Hepatocyte (in vitro differentiated cells): ENCODE data around the gene HRCT1. TPM values are rescaled to one million over a fixed set of nuclear protein-coding genes. Genes with fewer than 3 reads are reported as not detected.

Experiments
- DNase-seq: peaks from one replicate; pipeline ENCODE4 v3.0.0-alpha.2; 2016; ENCODE audit warnings: low spot score
- H2AFZ ChIP-seq: fragments of 200-600 bp; sonication (generic); 2 replicates; pipeline ENCODE4 v1.6.0; 2016; ENCODE audit warnings: antibody characterized with exemption, mild to moderate bottlenecking
- H3K27ac ChIP-seq: fragments of 200-600 bp; sonication (generic); 2 replicates; pipeline ENCODE4 v1.5.1; 2016; ENCODE audit warnings: mild to moderate bottlenecking
- H3K27me3 ChIP-seq: fragments of 200-600 bp; sonication (generic); 2 replicates; pipeline ENCODE4 v1.6.1; 2016
- H3K36me3 ChIP-seq: fragments of 200-600 bp; sonication (generic); replicated peaks from 2 replicates; pipeline ENCODE4 v1.5.1; 2016; ENCODE audit warnings: low read depth; ENCODE audit not compliant: insufficient read depth
- H3K4me1 ChIP-seq: fragments of 200-600 bp; sonication (generic); 2 replicates; pipeline ENCODE4 v1.5.1; 2016; ENCODE audit warnings: mild to moderate bottlenecking, moderate library complexity; ENCODE audit not compliant: insufficient read depth
- H3K4me2 ChIP-seq: fragments of 200-600 bp; sonication (generic); 2 replicates; pipeline ENCODE4 v1.6.0; 2016
- H3K4me3 ChIP-seq: fragments of 200-600 bp; sonication (generic); 2 replicates; pipeline ENCODE4 v1.5.1; 2016; ENCODE audit warnings: mild to moderate bottlenecking
- H3K79me2 ChIP-seq: fragments of 200-600 bp; sonication (generic); 2 replicates; pipeline ENCODE4 v1.6.0; 2017; ENCODE audit warnings: mild to moderate bottlenecking
- H3K9me2 ChIP-seq: fragments of 200-600 bp; sonication (generic); replicated peaks from 2 replicates; pipeline ENCODE4 v1.6.0; 2017; ENCODE audit warnings: mild to moderate bottlenecking; ENCODE audit not compliant: insufficient read depth
- H3K9me3 ChIP-seq: fragments of 200-600 bp; sonication (generic); 2 replicates; pipeline ENCODE4 v1.5.1; 2016; ENCODE audit warnings: low read depth, mild to moderate bottlenecking
- H4K20me1 ChIP-seq: fragments of 200-600 bp; sonication (generic); 2 replicates; pipeline ENCODE4 v1.6.0; 2016; ENCODE audit warnings: mild to moderate bottlenecking; ENCODE audit not compliant: insufficient read depth, poor library complexity, severe bottlenecking
- EZH2 ChIP-seq: fragments of 200-600 bp; sonication (generic); IDR thresholded peaks from 2 replicates; pipeline ENCODE4 v1.6.1; 2016; ENCODE audit warnings: antibody characterized with exemption, mild to moderate bottlenecking, borderline replicate concordance
- EZH2phosphoT487 ChIP-seq: fragments of 200-600 bp; sonication (generic); IDR thresholded peaks from one replicate; pipeline ENCODE4 v1.6.1; 2018; ENCODE audit warnings: antibody characterized with exemption, mild to moderate bottlenecking, low read depth, moderate library complexity; ENCODE audit not compliant: unreplicated experiment, severe bottlenecking
- WGBS: methylation state at CpG from one replicate; pipeline ENCODE4 v1.1.6; 2016; ENCODE audit warnings: low lambda C conversion rate; ENCODE audit errors: missing lambda C conversion rate; 5-methylcytosine and 5-hydroxymethylcytosine counted together
- polyA plus RNA-seq: library from polyadenylated mRNA; unstranded; fragments of >200 nt; fragmentation: Nextera tagmentation; extraction: Ambion mirVana; gene quantifications from 2 replicates; pipeline ENCODE4 v1.2.1, GENCODE V29; 2016
- total RNA-seq: library from RNA; depleted of rRNA; stranded (reverse); fragments of >200 nt; gene quantifications from 2 replicates; pipeline ENCODE4 v1.2.3, GENCODE V29; 2014
- TF ChIP-seq, protein P1 (sequence below): fragments of 200-600 bp; sonication (generic); IDR thresholded peaks from 2 replicates; pipeline ENCODE4 v1.5.1; 2016; ENCODE audit warnings: antibody characterized with exemption, mild to moderate bottlenecking; ENCODE audit not compliant: poor library complexity

Gene HRCT1
- total and polyA plus RNA-seq, 2 experiments from 2014 or later: 0.90 to 1.8 TPM

DNA sequence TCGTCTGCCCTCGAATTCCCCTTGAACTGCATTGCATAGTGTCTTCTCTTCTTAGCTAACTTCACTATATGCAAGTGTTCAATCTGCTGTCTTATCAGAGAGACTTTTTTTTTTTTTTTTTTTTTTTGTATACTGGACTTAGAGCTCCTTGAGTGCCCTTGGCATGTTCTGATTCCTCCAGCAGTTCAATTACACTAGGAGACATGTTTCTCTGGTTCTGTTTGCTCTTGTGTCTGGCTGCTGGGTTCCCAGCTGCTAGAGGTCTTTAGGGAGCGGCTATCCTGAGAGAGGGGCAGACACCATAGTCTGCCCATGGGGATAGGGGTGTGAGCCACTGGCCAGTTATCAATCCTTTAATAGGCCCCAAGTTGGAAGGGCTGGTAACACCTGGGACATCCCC is 38.8 kb downstream of the HRCT1 start:
- Histone ChIP-seq H3K36me3 (no peaks in the 10 kb centered on the region), H3K4me1 (peaks cover 3% of the 10 kb centered on the region), H3K4me3 (no peak overlapping the region), H3K79me2 (no peaks in the 10 kb centered on the region), H3K9me3 (no peaks in the 10 kb centered on the region), H4K20me1 (no peaks in the 10 kb centered on the region), H3K9me2 (no peaks in the 10 kb centered on the region), H3K27ac (peak overlapping the region; percentile 21), H2AFZ (peak overlapping the region; percentile 86), H3K4me2 (peak overlapping the region; percentile 70), H3K27me3 (no peaks in the 10 kb centered on the region)
- no peak for DNase-seq
- 76% methylated on average over 3 of the region's 3 CpGs for WGBS
- TF ChIP-seq EZH2 (no peak), EZH2phosphoT487 (no peak)
- TF ChIP-seq, protein P1, sequence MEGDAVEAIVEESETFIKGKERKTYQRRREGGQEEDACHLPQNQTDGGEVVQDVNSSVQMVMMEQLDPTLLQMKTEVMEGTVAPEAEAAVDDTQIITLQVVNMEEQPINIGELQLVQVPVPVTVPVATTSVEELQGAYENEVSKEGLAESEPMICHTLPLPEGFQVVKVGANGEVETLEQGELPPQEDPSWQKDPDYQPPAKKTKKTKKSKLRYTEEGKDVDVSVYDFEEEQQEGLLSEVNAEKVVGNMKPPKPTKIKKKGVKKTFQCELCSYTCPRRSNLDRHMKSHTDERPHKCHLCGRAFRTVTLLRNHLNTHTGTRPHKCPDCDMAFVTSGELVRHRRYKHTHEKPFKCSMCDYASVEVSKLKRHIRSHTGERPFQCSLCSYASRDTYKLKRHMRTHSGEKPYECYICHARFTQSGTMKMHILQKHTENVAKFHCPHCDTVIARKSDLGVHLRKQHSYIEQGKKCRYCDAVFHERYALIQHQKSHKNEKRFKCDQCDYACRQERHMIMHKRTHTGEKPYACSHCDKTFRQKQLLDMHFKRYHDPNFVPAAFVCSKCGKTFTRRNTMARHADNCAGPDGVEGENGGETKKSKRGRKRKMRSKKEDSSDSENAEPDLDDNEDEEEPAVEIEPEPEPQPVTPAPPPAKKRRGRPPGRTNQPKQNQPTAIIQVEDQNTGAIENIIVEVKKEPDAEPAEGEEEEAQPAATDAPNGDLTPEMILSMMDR: no peak

DNA sequence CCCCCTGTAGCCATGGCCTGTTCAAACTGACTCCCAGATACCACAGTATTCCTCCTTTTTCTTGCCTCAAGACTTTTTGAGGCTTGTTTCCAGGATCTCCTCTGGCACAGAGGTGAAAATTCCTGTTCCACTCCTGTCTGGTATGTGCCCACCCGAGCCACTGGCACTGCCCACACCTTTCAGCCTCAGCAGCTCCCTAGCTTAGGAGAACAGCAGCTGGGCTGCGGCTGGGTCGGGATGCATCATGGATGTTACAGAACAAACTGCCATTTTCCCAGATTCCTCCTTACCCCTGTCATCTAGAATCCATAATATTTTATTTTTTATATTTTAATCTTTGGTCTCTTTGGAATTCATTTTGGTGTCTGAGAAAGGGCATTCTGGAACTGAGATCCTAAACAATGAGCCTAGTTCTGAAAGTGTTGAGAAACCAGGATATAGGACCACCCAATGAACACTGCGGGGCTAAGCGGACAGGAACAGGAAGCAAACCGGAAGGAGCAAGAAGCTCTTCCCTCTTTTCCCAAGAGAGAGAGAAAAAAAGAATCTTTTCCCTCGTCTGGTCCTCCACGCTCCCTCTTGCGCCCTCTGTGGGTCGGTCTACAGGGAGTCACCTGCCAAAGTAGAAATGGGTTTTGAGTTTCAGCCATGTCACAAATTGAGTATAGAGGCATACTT is 39.5 kb downstream of the HRCT1 start:
- Histone ChIP-seq H2AFZ (peak overlapping the region; percentile 86), H3K9me2 (no peaks in the 10 kb centered on the region), H4K20me1 (no peaks in the 10 kb centered on the region), H3K27ac (peak overlapping the region; percentile 21), H3K4me1 (peaks cover 3% of the 10 kb centered on the region), H3K4me3 (no peak overlapping the region), H3K4me2 (peak overlapping the region; percentile 70), H3K36me3 (no peaks in the 10 kb centered on the region), H3K79me2 (no peaks in the 10 kb centered on the region), H3K9me3 (no peaks in the 10 kb centered on the region), H3K27me3 (no peaks in the 10 kb centered on the region)
- DNase-seq: peak; percentile 91
- no peak for TF ChIP-seq EZH2phosphoT487
- TF ChIP-seq, protein P1: peak; percentile 90
- 28% methylated on average over 10 of the region's 10 CpGs for WGBS

- Histone ChIP-seq H3K4me2 (no peak overlapping the region), H3K4me3 (no peak overlapping the region), H3K9me3 (no peaks in the 10 kb centered on the region), H2AFZ (no peak overlapping the region), H3K79me2 (no peaks in the 10 kb centered on the region), H3K27ac (no peak overlapping the region), H3K9me2 (no peaks in the 10 kb centered on the region), H3K36me3 (no peaks in the 10 kb centered on the region), H4K20me1 (no peaks in the 10 kb centered on the region), H3K4me1 (peaks cover 3% of the 10 kb centered on the region), H3K27me3 (peaks cover 6% of the 10 kb centered on the region)
- DNase-seq: no peak
- TF ChIP-seq EZH2phosphoT487 (no peak), EZH2 (no peak)
- TF ChIP-seq, protein P1: no peak
- 83% methylated on average over 2 of the region's 2 CpGs for WGBS
Measured at GRCh38 chr9:35948451-35948850, 42.4 kb downstream of the HRCT1 start.
